ENCODE measurements around the gene ARHGEF40.

ARHGEF40 gene

DNA sequence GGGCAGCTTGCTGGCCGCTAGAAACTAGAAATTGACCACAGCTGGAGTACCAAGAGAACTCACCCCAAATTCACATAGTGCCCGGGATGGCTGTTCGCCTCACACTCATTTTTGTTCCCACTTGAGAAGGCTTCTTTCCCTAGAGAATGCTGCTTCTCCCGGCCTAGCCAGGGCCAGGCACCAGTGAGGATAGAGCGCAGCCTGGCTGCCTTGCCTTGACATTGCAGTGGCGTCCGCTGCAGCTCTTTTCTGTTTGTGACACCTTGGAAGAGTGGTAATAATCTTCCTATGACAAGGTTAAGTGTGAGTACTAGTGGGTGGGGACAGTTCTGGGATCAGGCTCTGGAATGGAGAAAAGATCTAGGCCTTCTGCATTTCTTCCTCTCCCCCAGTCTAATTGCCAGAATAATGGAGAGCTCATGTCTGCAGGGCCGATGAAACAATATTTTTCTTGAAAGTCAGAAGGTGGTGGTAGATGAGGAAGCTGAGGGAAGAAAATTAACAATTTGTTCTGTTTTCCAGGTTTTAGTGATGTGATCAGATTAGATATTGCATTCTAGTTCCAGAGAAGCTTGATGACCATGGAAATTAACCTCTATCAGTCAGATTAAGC, 34.5 kb downstream of the ARHGEF40 start:
- DNase-seq (ENCODE audit: extremely low read depth, low read depth) = no peak
- TF ChIP-seq, protein P1, sequence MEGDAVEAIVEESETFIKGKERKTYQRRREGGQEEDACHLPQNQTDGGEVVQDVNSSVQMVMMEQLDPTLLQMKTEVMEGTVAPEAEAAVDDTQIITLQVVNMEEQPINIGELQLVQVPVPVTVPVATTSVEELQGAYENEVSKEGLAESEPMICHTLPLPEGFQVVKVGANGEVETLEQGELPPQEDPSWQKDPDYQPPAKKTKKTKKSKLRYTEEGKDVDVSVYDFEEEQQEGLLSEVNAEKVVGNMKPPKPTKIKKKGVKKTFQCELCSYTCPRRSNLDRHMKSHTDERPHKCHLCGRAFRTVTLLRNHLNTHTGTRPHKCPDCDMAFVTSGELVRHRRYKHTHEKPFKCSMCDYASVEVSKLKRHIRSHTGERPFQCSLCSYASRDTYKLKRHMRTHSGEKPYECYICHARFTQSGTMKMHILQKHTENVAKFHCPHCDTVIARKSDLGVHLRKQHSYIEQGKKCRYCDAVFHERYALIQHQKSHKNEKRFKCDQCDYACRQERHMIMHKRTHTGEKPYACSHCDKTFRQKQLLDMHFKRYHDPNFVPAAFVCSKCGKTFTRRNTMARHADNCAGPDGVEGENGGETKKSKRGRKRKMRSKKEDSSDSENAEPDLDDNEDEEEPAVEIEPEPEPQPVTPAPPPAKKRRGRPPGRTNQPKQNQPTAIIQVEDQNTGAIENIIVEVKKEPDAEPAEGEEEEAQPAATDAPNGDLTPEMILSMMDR (IDR thresholded peaks at IDR 0.05; ENCODE audit: low read depth, low read length) = no peak; the same call in none of the 2 replicates

DNA sequence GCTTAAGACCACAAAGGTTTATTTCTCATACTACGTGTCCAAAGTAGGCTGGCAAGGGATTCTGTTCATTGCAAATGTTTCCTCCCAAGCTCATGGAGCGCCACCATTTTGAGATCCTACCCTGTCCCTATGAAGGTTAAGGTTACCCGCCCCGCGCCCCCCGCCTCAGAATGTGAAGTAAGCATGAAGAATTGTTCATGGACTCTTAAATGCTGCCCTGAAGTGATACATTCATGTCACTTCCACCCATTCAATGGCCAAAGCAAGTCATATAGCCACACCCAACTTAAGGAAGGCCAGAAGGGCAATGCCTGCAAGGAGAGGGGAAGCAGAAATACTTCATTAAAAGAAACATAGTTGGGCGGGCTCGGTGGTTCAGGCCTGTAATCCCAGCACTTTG, 35.0 kb downstream of the ARHGEF40 start:
- TF ChIP-seq, protein P1 (IDR thresholded peaks at IDR 0.05; ENCODE audit: low read depth, low read length) = no peak
- no peak for DNase-seq (ENCODE audit: extremely low read depth, low read depth)

DNA sequence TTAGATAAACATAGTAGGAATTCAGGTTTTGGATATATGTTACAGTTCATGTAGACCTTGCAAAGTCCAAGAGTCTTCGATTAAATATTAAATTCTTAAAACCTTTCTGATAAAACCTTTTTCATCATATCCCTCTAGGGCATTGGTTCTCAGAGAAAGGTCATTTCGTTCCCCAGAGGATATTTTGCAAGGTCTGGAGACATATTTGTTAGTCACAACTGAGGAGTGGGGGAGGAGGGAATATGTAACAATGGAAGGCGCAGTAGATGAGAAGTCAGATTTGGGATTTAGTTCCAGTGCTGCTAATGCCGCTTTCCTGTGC, 36.0 kb downstream of the ARHGEF40 start:
- TF ChIP-seq, protein P1 (IDR thresholded peaks at IDR 0.05; ENCODE audit: low read depth, low read length) = no peak
- DNase-seq (ENCODE audit: extremely low read depth, low read depth) = no peak

DNA sequence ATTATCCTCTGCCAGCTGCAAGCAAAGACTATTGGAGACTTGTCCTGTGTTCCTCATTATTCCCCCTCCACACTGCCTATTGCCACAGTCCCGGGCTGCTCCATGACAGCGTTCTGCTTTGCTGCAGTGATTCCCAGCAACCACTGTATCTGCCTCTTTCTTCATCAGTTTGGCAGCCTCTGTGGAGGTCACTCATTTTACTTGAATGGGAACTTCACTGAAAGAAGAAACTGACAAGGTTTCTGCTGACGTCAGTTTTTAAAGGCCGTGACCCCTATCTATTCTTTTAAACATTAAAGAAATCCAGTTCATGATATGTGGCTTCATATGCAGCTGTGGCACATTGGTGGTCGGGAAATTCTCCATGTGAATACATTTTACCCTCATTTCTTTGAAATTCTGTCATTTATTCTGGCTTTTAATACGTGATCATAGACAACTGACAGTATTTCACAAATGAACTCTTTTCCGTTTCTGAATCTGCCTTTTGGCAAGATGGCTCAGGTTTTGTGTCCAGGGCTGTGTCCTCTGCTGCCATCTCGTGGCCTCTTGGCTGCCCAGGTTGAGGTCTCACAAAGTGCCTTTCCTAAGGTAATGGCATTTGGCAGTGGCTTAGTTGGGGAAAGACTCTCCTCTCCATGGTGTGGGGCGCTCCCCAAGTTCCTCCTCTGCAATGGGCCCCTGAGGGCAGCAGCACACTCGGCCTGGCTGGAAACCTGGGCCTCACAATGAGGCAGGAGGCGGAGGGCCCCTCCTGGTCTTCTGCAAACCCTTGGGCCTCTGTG, 36.6 kb downstream of the ARHGEF40 start:
- DNase-seq (ENCODE audit: extremely low read depth, low read depth) = no peak

DNA sequence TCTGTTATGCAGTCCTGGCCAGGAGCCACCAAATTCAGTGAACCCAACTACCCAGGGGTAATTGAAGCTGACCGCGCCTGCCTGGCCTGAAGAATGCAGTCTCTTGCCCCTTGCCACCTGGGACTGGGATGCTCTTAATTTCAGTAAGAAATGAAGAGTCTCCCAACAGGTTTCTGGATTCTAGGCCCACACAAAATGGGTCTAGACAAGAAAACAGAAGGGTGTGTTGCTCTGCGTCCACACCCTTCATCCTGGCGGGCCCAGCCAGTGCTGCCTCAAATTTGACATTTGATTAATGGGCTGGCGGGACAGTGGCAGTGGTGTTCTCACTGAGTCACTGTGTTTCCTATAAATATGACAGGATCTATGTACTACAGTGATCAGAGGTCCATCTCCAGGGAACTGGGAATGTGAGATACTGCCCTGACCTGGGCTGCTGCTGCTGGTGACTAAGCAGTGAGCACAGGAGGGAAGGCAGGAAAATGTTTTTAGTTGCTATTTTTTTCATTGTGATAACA, 37.2 kb downstream of the ARHGEF40 start:
- no peak for DNase-seq (ENCODE audit: extremely low read depth, low read depth)
- TF ChIP-seq, protein P1 (IDR thresholded peaks at IDR 0.05; ENCODE audit: low read depth, low read length) = no peak

More for the DNA sequence above, 36.6 kb downstream of the ARHGEF40 start:
- TF ChIP-seq, protein P1 (IDR thresholded peaks at IDR 0.05; ENCODE audit: low read depth, low read length) = peak; percentile 99

DNA sequence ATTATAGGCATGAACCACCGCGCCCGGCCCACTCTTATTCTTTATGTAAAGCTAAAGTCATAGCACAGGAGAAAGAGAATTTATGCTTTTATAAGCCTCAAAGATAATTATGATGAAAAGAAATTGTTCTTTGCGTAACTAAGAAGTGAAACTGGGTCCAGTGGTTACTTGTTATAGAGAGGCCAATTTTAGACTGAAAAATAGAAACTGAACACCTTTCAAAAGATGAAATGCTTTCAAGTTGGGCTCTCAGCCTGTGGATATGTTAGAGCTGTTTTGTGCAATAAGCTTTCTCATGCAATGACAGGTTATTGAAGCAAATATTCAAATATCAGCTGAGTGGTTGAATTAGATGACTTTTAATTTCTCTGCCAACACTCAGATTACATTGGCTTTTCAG, 38.7 kb downstream of the ARHGEF40 start:
- DNase-seq (ENCODE audit: extremely low read depth, low read depth) = no peak

More for the DNA sequence above, 38.7 kb downstream of the ARHGEF40 start:
- TF ChIP-seq, protein P1 (IDR thresholded peaks at IDR 0.05; ENCODE audit: low read depth, low read length) = no peak
